ENCODE results near the gene DNAJC4. TPM values are rescaled to one million over a fixed set of nuclear protein-coding genes. Genes with fewer than 3 reads are reported as not detected.

Gene DNAJC4
- polyA plus RNA-seq, 3 donors from 2014 or later, result 25.2 to 32.6 (median 26.7) TPM

GRCh38 chr11:64246871-64247728 lies 16.8 kb downstream of the DNAJC4 start, which contains the start of gene PPP1R14B:
TSS of gene PPP1R14B (minus strand) at chr11:64246943. CDS start at chr11:64246673, 270 bp downstream.
- H3K27ac Mint-ChIP-seq, result peak within 1 kb of the TSS; percentile 62 to 86 (median 80)
- peaks cover 33 to 48% of the 10 kb centered on the region in 2 donors for H3K4me1 Mint-ChIP-seq
- no peaks in the 10 kb centered on the region for H3K9me3 Mint-ChIP-seq
- peaks cover 0 to 3% (median 0%) of the 10 kb centered on the region in 3 donors for H3K36me3 Mint-ChIP-seq
- DNase-seq, result peak; percentile 70 to 75 (median 71)
- peaks cover 6 to 11% (median 9%) of the 10 kb centered on the region in 3 donors for H3K27me3 Mint-ChIP-seq (ENCODE audit: low read depth in 3 of 3)
- peak within 1 kb of the TSS; percentile 82 to 85 (median 84) for H3K4me3 Mint-ChIP-seq

GRCh38 chr11:64247729-64248531 lies 17.6 kb downstream of the DNAJC4 start:
- Mint-ChIP-seq H3K27me3 (ENCODE audit: low read depth in 3 of 3) (peaks cover 7 to 13% (median 9%) of the 10 kb centered on the region in 3 donors), H3K36me3 (peaks cover 0 to 3% (median 0%) of the 10 kb centered on the region in 3 donors), H3K9me3 (no peaks in the 10 kb centered on the region), H3K4me1 (peaks cover 35 to 43% of the 10 kb centered on the region in 2 donors), H3K27ac (peak overlapping the region in 3 of 6 donors; percentile 47 to 82 (median 65)), H3K4me3 (peak overlapping the region; percentile 68 to 78 (median 76))
- DNase-seq, result no peak

- H3K36me3 Mint-ChIP-seq, result no peaks in the 10 kb centered on the region
- H3K4me1 Mint-ChIP-seq, result peaks cover 31 to 39% of the 10 kb centered on the region in 2 donors
- DNase-seq, result no peak
- H3K27ac Mint-ChIP-seq, result peak overlapping the region in 1 of 6 donors; percentile 65
- no peaks in the 10 kb centered on the region for H3K9me3 Mint-ChIP-seq
- no peak overlapping the region for H3K4me3 Mint-ChIP-seq
- peaks cover 7 to 10% (median 8%) of the 10 kb centered on the region in 3 donors for H3K27me3 Mint-ChIP-seq (ENCODE audit: low read depth in 3 of 3)
Observed at GRCh38 chr11:64248578-64248977, 18.2 kb downstream of the DNAJC4 start.

- Mint-ChIP-seq H3K36me3 (no peaks in the 10 kb centered on the region), H3K9me3 (no peaks in the 10 kb centered on the region), H3K27ac (no peak overlapping the region), H3K27me3 (ENCODE audit: low read depth in 3 of 3) (peaks cover 3 to 10% (median 7%) of the 10 kb centered on the region in 3 donors), H3K4me1 (peaks cover 26 to 39% of the 10 kb centered on the region in 2 donors), H3K4me3 (peak overlapping the region in 2 of 5 donors; percentile 3 to 38)
- DNase-seq, result no peak
Observed at GRCh38 chr11:64249038-64249437, 18.7 kb downstream of the DNAJC4 start.

GRCh38 chr11:64249563-64250414 lies 19.4 kb downstream of the DNAJC4 start:
- H3K9me3 Mint-ChIP-seq, result no peaks in the 10 kb centered on the region
- peak overlapping the region; percentile 20 to 53 (median 40) for H3K4me3 Mint-ChIP-seq
- H3K36me3 Mint-ChIP-seq, result no peaks in the 10 kb centered on the region
- H3K27ac Mint-ChIP-seq, result peak overlapping the region in 2 of 6 donors; percentile 14 to 31
- no peak for DNase-seq
- peaks cover 3 to 10% (median 4%) of the 10 kb centered on the region in 3 donors for H3K27me3 Mint-ChIP-seq (ENCODE audit: low read depth in 3 of 3)
- peaks cover 25 to 39% of the 10 kb centered on the region in 2 donors for H3K4me1 Mint-ChIP-seq

GRCh38 chr11:64250415-64251015 lies 20.2 kb downstream of the DNAJC4 start:
- peak overlapping the region; percentile 81 to 89 (median 82) for H3K4me3 Mint-ChIP-seq
- DNase-seq, result no peak
- H3K27ac Mint-ChIP-seq, result no peak overlapping the region
- peaks cover 4 to 10% (median 4%) of the 10 kb centered on the region in 3 donors for H3K27me3 Mint-ChIP-seq (ENCODE audit: low read depth in 3 of 3)
- H3K9me3 Mint-ChIP-seq, result no peaks in the 10 kb centered on the region
- no peaks in the 10 kb centered on the region for H3K36me3 Mint-ChIP-seq
- H3K4me1 Mint-ChIP-seq, result peaks cover 21 to 33% of the 10 kb centered on the region in 2 donors

GRCh38 chr11:64251016-64251752 lies 20.8 kb downstream of the DNAJC4 start, which contains the start of gene PLCB3:
TSS of gene PLCB3 (plus strand) at chr11:64251530. CDS start at chr11:64251650, 120 bp downstream.
- Mint-ChIP-seq H3K4me1 (peaks cover 15 to 26% of the 10 kb centered on the region in 2 donors), H3K27me3 (ENCODE audit: low read depth in 3 of 3) (peaks cover 2 to 10% (median 4%) of the 10 kb centered on the region in 3 donors), H3K27ac (peak within 1 kb of the TSS in 5 of 6 donors; percentile 62 to 89 (median 77)), H3K4me3 (peak within 1 kb of the TSS; percentile 82 to 89 (median 86)), H3K9me3 (no peaks in the 10 kb centered on the region), H3K36me3 (no peaks in the 10 kb centered on the region)
- peak; percentile 57 to 64 (median 61) for DNase-seq

GRCh38 chr11:64251753-64252002 lies 21.3 kb downstream of the DNAJC4 start:
- peak overlapping the region in 3 of 6 donors; percentile 62 to 77 (median 64) for H3K27ac Mint-ChIP-seq
- no peak for DNase-seq
- peaks cover 15 to 25% of the 10 kb centered on the region in 2 donors for H3K4me1 Mint-ChIP-seq
- no peaks in the 10 kb centered on the region for H3K9me3 Mint-ChIP-seq
- H3K36me3 Mint-ChIP-seq, result no peaks in the 10 kb centered on the region
- peaks cover 2 to 10% (median 4%) of the 10 kb centered on the region in 3 donors for H3K27me3 Mint-ChIP-seq (ENCODE audit: low read depth in 3 of 3)
- peak overlapping the region; percentile 79 to 86 (median 85) for H3K4me3 Mint-ChIP-seq

- Mint-ChIP-seq H3K4me1 (peaks cover 15 to 22% of the 10 kb centered on the region in 2 donors), H3K4me3 (peak overlapping the region; percentile 79 to 86 (median 85)), H3K27ac (peak overlapping the region in 3 of 6 donors; percentile 62 to 77 (median 64)), H3K27me3 (ENCODE audit: low read depth in 3 of 3) (peaks cover 2 to 10% (median 3%) of the 10 kb centered on the region in 3 donors), H3K36me3 (no peaks in the 10 kb centered on the region), H3K9me3 (no peaks in the 10 kb centered on the region)
- DNase-seq, result no peak
Observed at GRCh38 chr11:64252003-64252872, 21.9 kb downstream of the DNAJC4 start.

- H3K9me3 Mint-ChIP-seq, result no peaks in the 10 kb centered on the region
- H3K27ac Mint-ChIP-seq, result peak overlapping the region in 1 of 6 donors; percentile 13
- DNase-seq, result no peak
- no peaks in the 10 kb centered on the region for H3K36me3 Mint-ChIP-seq
- H3K4me1 Mint-ChIP-seq, result peaks cover 10 to 18% of the 10 kb centered on the region in 2 donors
- peaks cover 2 to 10% (median 3%) of the 10 kb centered on the region in 3 donors for H3K27me3 Mint-ChIP-seq (ENCODE audit: low read depth in 3 of 3)
- peak overlapping the region in 3 of 5 donors; percentile 13 to 49 (median 35) for H3K4me3 Mint-ChIP-seq
Observed at GRCh38 chr11:64253043-64253442, 22.7 kb downstream of the DNAJC4 start.

GRCh38 chr11:64253481-64253880 lies 23.1 kb downstream of the DNAJC4 start:
- Mint-ChIP-seq H3K27me3 (ENCODE audit: low read depth in 3 of 3) (peaks cover 2 to 10% (median 3%) of the 10 kb centered on the region in 3 donors), H3K4me1 (peaks cover 8 to 16% of the 10 kb centered on the region in 2 donors), H3K4me3 (peak overlapping the region in 3 of 5 donors; percentile 13 to 49 (median 35)), H3K36me3 (no peaks in the 10 kb centered on the region), H3K27ac (peak overlapping the region in 2 of 6 donors; percentile 13 to 40), H3K9me3 (no peaks in the 10 kb centered on the region)
- DNase-seq, result no peak

Measured in immature natural killer cell (primary cell).